Ascending aorta (tissue), 2 donors: ENCODE measurements around the gene RNF167. TPM values are rescaled to one million over a fixed set of nuclear protein-coding genes. Genes with fewer than 3 reads are reported as not detected.
A peak's percentile ranks its signal among the peaks of the same experiment; 100 is the strongest.
"Not testable (repeated sequence)": the region's sequence is repeated elsewhere in the genome, so short reads cannot be mapped to it uniquely, and the experiment has no call there.

Experiments used
- DNase-seq, 2 donors: peaks; one replicate each; pipeline ENCODE4 v3.0.0-alpha.2; 2019; ENCODE audit warnings: low spot score in 2 of 2
- H3K27ac ChIP-seq, 2 donors: fragments of 200-600 bp; sonication (generic); one replicate each; pipeline ENCODE4 v1.5.1; 2016 to 2017; ENCODE audit warnings: mild to moderate bottlenecking in 1 of 2
- H3K27me3 ChIP-seq: fragments of 200-600 bp; sonication (generic); one replicate; pipeline ENCODE4 v1.5.1; 2017
- H3K36me3 ChIP-seq, 2 donors: fragments of 200-600 bp; sonication (generic); one replicate each; pipeline ENCODE4 v1.5.1; 2016
- H3K4me1 ChIP-seq, 2 donors: fragments of 200-600 bp; sonication (generic); one replicate each; pipeline ENCODE4 v1.5.1; 2016 to 2017; ENCODE audit warnings: mild to moderate bottlenecking in 1 of 2
- H3K4me3 ChIP-seq, 2 donors: fragments of 200-600 bp; sonication (generic); one replicate each; pipeline ENCODE4 v1.5.1; 2016 to 2017; ENCODE audit warnings: mild to moderate bottlenecking in 1 of 2
- H3K9me3 ChIP-seq, 2 donors: fragments of 200-600 bp; sonication (generic); one replicate each; pipeline ENCODE4 v1.5.1; 2016
- intact Hi-C: fragments of 100-400 bp; cut with DNase I; formaldehyde crosslinking; loops from one replicate; pipeline ENCODE4 v1.15.1; 2023
- total RNA-seq: library from RNA; depleted of rRNA; stranded (reverse); fragments of >200 nt; gene quantifications from one replicate; pipeline ENCODE4 v1.1.0, GENCODE V29; 2016
- TF ChIP-seq, protein P1 (sequence below), 3 experiments: fragments of 200-600 bp in 2 of 3; fragments of 450-650 bp in 1 of 3; sonication (generic) in 2 of 3; IDR thresholded peaks; one replicate each; pipeline ENCODE4 v1.5.1; 2016 to 2019; ENCODE audit warnings: antibody characterized with exemption in 3 of 3, mild to moderate bottlenecking in 1 of 3, moderate library complexity in 1 of 3

Gene RNF167
- total RNA-seq, 1 donor from 2014 or later: 164 TPM

DNA sequence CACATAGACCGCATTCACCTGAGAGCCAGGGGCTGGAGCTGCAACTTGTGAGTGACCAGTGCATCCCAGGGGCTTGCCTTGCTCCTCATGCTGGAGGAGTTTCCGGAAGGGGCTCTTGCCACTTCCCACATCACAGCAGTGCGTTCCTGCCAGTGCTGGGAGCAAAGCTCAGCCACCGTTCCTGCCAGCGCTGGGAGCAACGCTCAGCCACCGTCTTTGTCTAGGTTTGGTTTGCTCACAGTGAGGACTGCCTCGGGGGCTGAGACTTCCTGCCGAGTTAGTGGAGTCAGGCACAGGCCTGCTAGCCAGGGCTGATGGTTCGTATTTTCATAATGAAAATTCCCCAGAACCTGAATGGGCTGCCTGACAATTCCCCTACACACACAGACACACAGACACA is 31.8 kb upstream of the RNF167 start:
- Histone ChIP-seq H3K4me1 (peaks cover 0 to 8% of the 10 kb centered on the region in 2 donors), H3K27ac (peak overlapping the region in 1 of 2 donors; percentile 49), H3K27me3 (no peaks in the 10 kb centered on the region), H3K36me3 (no peaks in the 10 kb centered on the region), H3K4me3 (no peak overlapping the region), H3K9me3 (no peaks in the 10 kb centered on the region)
- no peak for DNase-seq
- intact Hi-C loops: loop anchor here (5.0 kb wide), 1 partner anchor 79 kb away; the partner anchor contains the start of gene CAMTA2
- TF ChIP-seq, protein P1, sequence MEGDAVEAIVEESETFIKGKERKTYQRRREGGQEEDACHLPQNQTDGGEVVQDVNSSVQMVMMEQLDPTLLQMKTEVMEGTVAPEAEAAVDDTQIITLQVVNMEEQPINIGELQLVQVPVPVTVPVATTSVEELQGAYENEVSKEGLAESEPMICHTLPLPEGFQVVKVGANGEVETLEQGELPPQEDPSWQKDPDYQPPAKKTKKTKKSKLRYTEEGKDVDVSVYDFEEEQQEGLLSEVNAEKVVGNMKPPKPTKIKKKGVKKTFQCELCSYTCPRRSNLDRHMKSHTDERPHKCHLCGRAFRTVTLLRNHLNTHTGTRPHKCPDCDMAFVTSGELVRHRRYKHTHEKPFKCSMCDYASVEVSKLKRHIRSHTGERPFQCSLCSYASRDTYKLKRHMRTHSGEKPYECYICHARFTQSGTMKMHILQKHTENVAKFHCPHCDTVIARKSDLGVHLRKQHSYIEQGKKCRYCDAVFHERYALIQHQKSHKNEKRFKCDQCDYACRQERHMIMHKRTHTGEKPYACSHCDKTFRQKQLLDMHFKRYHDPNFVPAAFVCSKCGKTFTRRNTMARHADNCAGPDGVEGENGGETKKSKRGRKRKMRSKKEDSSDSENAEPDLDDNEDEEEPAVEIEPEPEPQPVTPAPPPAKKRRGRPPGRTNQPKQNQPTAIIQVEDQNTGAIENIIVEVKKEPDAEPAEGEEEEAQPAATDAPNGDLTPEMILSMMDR (IDR thresholded peaks at IDR 0.05): no peak

DNA sequence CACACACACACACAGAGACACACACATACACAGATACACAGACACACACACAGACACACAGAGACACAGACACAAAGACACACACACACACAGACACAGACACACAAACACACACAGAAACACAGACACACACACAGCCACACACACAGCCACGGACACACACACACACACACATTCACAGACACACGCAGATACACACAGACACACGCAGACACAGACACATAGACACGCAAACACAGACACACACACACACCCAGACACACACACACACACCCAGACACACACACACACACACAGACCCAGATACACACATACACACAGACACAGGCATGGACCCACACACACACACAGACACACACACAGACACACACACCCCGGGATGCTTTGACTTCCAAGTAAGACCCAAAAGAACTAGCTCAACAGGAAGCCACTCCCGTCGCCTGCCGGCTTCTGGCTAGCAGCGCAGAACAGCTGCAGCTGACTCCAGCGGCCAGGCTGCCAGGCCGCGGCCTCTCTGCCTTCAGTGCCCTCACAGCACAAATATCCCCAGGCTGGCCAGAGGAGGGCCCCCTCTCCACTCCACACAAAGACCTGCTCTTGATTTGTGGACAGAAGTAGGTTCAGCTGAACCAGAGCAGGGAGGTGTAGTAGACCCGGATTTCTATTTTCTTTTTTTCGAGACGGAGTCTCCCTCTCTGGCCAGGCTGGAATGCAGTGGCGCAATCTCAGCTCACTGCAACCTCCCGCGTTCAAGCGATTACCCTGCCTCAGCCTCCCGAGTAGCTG is 31.2 kb upstream of the RNF167 start:
- H3K36me3 ChIP-seq: no peaks in the 10 kb centered on the region
- H3K9me3 ChIP-seq: no peaks in the 10 kb centered on the region
- DNase-seq: peak; percentile 72 to 94
- peaks cover 0 to 8% of the 10 kb centered on the region in 2 donors for H3K4me1 ChIP-seq
- H3K27ac ChIP-seq: peak overlapping the region; percentile 4 to 49
- TF ChIP-seq, protein P1 (IDR thresholded peaks at IDR 0.05): peak; percentile 85 to 94 (median 89)
- H3K27me3 ChIP-seq: no peaks in the 10 kb centered on the region
- no peak overlapping the region for H3K4me3 ChIP-seq
- intact Hi-C loops: loop anchor here (1.0 to 5.0 kb wide), 3 partner anchors 59 to 153 kb away; partner anchors contain the start of gene CAMTA2

DNA sequence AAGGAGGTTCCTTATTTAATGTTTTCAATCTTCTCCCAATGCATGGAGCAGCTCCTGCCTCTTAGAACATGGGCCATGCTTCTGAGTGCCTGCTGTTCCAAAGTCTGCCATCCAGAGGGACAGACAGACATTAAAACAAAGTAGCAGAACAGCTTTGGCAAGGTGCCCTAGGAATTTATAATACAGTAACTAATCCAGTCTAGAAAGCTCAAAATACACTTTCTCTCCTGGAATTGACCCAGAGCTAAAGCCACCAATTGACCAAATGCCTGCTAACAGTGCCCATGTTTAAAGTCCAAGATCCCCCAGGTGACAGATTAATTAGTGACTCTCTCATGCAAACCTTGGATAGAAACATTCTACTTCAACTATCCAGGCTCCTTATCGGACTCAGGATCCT is 26.1 kb upstream of the RNF167 start:
- Histone ChIP-seq H3K27ac (no peak overlapping the region), H3K4me1 (peaks cover 0 to 5% of the 10 kb centered on the region in 2 donors), H3K4me3 (no peak overlapping the region), H3K36me3 (no peaks in the 10 kb centered on the region), H3K9me3 (no peaks in the 10 kb centered on the region), H3K27me3 (no peaks in the 10 kb centered on the region)
- TF ChIP-seq, protein P1 (IDR thresholded peaks at IDR 0.05): no peak
- DNase-seq: no peak
- intact Hi-C loops: no loop called here

DNA sequence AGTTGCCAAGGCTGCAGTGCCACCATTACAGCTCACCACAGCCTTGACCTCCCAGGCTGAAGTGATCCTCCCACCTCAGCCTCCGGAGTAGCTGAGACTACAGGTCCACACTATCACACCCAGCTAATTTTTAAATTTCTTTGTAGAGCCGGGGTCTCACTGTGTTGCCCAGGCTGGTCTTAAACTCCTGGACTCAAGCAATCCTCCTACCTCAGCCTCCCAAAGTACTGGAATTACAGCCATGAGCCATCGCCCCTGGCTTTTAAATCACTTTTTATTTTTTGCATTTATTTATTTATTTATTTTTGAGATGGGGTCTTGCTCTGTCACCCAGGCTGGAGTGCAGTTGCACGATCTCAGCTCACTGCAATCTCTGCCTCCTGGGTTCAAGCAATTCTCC is 25.5 kb upstream of the RNF167 start:
- intact Hi-C loops, H3K36me3 ChIP-seq: not testable (repeated sequence)

DNA sequence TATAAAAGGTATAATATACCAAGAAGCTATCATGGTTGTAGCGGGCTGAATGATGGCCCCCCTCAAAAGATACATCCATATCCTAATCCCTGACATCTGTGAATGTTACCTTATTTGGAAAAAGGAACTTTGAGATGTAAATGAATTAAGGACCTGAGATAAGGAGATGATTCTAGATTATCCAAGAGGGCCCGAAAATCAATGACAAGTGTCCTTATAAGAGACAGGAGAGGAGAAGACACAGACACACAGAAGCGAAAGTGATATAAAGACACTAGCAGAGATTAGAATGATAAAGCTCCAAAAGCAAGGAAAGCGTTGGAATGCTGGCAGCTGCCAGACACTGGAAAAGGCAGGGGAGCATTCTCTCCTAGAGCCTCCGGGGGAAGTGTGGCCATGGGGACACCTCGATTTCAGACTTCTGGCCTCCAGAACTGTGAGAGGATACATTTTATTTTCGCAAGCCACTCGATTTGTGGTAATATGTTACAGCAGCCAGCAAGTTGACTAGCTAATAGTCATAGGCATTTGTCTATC is 20.5 kb upstream of the RNF167 start:
- Histone ChIP-seq H3K9me3 (no peaks in the 10 kb centered on the region), H3K4me1 (no peaks in the 10 kb centered on the region), H3K4me3 (no peak overlapping the region), H3K27ac (no peak overlapping the region), H3K27me3 (no peaks in the 10 kb centered on the region), H3K36me3 (no peaks in the 10 kb centered on the region)
- no peak for DNase-seq
- TF ChIP-seq, protein P1 (IDR thresholded peaks at IDR 0.05): no peak
- intact Hi-C loops: no loop called here

More for the DNA sequence above, 25.5 kb upstream of the RNF167 start:
- H3K4me3 ChIP-seq, H3K9me3 ChIP-seq, H3K27me3 ChIP-seq, DNase-seq, H3K4me1 ChIP-seq, H3K27ac ChIP-seq: not testable (repeated sequence)

DNA sequence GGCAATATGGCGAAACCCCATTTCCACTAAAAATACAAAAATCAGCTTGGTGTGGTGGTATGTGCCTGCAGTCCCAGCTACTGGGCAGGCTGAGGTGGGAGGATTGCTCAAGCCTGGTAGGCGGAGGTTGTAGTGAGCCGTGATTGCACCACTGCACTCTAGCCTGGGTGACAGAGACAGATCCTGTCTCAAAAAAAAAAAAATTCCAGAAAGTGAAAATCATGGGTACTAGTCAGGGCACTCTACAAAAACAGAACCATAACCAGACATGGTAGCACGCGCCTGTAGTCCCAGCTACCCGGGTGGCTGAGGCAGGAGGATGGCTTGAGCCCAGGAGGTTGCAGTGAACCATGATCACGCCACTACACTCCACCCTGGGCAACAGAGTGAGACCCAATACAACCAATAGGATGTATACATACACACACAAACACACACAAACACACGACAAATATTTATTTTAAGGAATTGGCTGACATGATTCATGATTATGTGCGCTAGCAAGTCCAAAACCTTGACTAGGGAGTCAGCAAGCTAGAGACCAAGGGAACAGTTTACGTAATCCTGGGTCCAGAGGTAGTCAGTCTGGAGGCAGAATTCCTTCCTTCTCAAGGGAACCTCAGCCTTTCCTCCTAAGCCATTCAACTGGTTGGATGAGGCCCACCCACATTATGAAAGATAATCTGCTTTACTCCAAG is 19.6 kb upstream of the RNF167 start:
- TF ChIP-seq, protein P1 (IDR thresholded peaks at IDR 0.05): no peak
- H3K9me3 ChIP-seq: no peaks in the 10 kb centered on the region
- DNase-seq: no peak
- no peak overlapping the region for H3K4me3 ChIP-seq
- no peaks in the 10 kb centered on the region for H3K4me1 ChIP-seq
- intact Hi-C loops: no loop called here
- no peaks in the 10 kb centered on the region for H3K27me3 ChIP-seq
- H3K27ac ChIP-seq: no peak overlapping the region
- H3K36me3 ChIP-seq: no peaks in the 10 kb centered on the region
